ENCODE data around the gene ATXN10.

GRCh38 chr22:45636683-45637082, 35.0 kb upstream of the ATXN10 start:
- TF ChIP-seq CTCF (IDR thresholded peaks at IDR 0.05) (no peak), EZH2 (IDR thresholded peaks at IDR 0.05; ENCODE audit: borderline replicate concordance, insufficient read depth, low read depth, low read length, poor library complexity, severe bottlenecking) (no peak)
